ENCODE results near the gene MNX1.

GRCh38 chr7:157023589-157023905 lies 13.1 kb upstream of the MNX1 start:
- TF ChIP-seq CTCF (IDR thresholded peaks at IDR 0.05; ENCODE audit: low read depth, low read length, poor library complexity, severe bottlenecking), result no peak
- TF ChIP-seq EZH2phosphoT487 (IDR thresholded peaks at IDR 0.05; ENCODE audit: borderline replicate concordance, low read length), result no peak
